GM20000 (cell line): ENCODE measurements around the gene RRP9.

Experiments used
- DNase-seq: peaks from one replicate; pipeline ENCODE4 v3.0.0; 2012; ENCODE audit warnings: low spot score
- TF ChIP-seq, protein P1 (sequence below): IDR thresholded peaks from 2 replicates; pipeline ENCODE4 v1.5.1; 2012; ENCODE audit warnings: mild to moderate bottlenecking, control low read depth; ENCODE audit errors: extremely low read depth, missing control alignments

RRP9 gene

DNA sequence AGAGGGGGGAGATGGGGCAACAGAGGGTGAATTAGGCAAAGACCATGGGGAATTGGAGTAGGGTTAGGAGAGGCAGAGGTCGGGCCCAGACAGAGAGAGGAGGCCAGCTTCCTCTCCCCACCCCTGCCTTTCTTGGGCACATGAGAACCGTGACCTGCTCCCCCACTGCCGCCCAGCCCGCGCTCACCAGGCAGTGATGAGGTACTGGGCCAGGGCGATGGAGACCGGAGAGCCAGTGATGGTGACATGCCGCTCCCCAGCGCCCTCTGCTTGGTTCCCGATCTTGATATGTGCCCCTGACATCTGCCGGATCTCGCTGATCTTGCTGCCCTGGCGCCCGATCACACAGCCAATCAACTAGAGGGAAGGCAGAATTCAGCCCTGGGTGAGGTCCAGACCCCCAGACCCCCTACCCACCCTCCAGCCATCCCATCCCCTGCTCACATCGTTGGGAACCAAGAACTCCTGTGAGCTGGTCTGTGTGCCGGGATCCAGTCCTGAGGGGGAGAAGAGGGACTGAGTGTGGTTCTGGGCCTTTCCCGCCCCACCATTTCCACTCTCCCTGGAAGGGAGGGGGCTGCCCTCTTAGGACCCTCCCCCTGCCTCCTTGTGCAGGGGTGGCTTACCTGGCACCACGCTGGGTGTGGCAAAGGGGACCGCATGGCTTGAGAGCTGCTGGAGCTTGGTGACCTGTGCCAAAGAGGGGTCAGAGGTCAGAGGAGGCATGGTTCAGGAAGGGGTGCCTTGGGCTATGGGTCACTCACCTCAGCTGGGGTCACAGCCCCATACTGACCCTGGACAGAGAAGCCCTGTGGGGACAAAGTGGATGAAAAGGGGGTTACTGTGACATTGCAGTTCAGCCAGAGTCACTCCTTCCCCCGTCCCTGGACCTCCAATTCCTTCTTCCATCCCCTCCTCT lies 17.2 kb upstream of the RRP9 start:
- TF ChIP-seq, protein P1, sequence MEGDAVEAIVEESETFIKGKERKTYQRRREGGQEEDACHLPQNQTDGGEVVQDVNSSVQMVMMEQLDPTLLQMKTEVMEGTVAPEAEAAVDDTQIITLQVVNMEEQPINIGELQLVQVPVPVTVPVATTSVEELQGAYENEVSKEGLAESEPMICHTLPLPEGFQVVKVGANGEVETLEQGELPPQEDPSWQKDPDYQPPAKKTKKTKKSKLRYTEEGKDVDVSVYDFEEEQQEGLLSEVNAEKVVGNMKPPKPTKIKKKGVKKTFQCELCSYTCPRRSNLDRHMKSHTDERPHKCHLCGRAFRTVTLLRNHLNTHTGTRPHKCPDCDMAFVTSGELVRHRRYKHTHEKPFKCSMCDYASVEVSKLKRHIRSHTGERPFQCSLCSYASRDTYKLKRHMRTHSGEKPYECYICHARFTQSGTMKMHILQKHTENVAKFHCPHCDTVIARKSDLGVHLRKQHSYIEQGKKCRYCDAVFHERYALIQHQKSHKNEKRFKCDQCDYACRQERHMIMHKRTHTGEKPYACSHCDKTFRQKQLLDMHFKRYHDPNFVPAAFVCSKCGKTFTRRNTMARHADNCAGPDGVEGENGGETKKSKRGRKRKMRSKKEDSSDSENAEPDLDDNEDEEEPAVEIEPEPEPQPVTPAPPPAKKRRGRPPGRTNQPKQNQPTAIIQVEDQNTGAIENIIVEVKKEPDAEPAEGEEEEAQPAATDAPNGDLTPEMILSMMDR = no peak
- DNase-seq = no peak

DNA sequence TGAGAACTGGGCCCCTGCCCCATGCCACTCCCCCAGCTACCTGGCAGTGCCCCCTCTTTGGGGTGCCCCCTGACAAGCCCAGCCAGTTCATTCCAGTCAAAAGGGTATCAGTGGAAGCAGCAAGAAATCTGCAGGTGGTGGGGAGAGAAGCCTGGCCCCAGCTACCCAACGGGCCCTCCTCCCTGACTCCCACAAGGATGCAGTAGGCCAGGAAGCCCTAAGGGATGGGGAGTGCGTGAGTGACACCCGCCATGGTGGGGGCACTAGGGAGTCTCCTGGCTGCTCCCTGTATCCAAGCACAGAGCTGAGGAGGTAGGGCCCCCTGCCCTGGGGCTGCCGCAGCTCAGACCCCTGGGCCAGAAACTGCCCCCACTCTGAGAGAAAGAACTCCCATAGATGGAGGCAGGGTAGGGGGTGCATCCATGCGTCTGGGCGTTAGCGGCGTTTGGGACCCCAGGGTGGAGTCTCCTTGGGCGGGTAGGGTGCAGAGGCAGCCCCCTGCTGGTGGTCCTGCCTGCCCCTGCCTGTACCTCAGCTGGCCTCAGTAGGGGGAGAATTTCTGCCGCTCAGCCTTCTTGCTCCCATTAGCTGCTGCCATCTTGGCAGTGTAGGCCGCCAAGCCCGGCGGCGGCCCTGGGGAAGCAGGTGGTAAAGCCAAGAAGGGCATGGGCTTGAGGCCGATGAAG lies 16.0 kb upstream of the RRP9 start:
- TF ChIP-seq, protein P1 = no peak
- no peak for DNase-seq

DNA sequence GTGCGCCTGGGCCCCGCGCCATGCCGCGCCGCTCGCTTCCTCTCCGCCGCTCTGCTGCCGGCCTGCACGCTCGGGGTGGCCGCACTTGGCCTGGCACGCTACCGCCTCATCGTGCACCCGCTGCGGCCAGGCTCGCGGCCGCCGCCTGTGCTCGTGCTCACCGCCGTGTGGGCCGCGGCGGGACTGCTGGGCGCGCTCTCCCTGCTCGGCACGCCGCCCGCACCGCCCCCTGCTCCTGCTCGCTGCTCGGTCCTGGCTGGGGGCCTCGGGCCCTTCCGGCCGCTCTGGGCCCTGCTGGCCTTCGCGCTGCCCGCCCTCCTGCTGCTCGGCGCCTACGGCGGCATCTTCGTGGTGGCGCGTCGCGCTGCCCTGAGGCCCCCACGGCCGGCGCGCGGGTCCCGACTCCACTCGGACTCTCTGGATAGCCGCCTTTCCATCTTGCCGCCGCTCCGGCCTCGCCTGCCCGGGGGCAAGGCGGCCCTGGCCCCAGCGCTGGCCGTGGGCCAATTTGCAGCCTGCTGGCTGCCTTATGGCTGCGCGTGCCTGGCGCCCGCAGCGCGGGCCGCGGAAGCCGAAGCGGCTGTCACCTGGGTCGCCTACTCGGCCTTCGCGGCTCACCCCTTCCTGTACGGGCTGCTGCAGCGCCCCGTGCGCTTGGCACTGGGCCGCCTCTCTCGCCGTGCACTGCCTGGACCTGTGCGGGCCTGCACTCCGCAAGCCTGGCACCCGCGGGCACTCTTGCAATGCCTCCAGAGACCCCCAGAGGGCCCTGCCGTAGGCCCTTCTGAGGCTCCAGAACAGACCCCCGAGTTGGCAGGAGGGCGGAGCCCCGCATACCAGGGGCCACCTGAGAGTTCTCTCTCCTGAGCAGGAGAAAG lies 14.4 kb upstream of the RRP9 start:
- TF ChIP-seq, protein P1 = no peak
- peak; percentile 72 for DNase-seq

DNA sequence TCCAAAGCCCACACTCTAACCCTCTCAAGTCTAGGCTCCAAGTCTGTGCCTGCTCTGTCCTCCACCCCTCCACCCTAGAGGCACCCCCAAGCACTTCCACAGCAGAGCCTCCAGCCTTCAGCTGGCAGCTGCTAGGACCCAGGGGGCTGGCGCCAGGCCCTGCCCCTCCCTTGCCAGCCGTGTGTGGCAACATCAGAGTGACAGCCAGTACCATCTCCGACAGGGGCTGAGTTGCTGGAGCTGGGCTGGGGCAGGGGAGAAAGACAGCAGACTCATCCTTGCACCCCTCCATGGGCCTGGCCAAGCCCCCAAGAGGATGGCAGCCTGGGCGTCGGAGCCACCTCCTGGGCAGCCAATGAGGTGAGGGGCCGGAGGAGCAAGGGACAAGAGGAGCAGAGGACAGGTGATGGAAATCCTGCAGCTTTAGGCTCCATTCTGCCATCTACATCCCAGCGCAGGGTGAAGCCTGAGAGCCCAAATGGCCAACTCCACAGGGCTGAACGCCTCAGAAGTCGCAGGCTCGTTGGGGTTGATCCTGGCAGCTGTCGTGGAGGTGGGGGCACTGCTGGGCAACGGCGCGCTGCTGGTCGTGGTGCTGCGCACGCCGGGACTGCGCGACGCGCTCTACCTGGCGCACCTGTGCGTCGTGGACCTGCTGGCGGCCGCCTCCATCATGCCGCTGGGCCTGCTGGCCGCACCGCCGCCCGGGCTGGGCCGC lies 13.6 kb upstream of the RRP9 start, which contains the start of gene GPR62:
TSS of gene GPR62 (plus strand) at position 207 of the 718 bp plus-strand sequence. CDS start at position 479, 272 bp downstream.
- DNase-seq = no peak
- TF ChIP-seq, protein P1 = no peak

DNA sequence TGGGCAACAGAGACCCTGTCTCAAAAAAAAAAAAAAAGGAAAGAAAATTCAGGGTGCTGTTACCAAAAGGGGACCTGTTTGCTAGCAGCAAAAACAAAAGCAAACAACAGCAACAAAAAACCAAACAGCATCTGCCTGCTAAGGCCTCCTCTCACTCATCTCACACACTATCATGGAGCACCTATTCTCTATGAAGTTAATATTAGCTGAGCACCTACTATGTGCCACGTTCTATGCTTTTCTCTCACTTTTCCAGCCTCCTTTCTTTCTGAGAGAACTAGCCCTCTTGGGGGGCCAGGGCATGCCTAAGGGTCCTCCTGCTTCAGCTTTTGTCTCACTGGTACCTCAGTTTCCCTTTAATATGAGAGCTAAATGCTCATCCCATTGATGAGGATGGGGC lies 13.0 kb upstream of the RRP9 start:
- TF ChIP-seq, protein P1 = no peak
- no peak for DNase-seq

DNA sequence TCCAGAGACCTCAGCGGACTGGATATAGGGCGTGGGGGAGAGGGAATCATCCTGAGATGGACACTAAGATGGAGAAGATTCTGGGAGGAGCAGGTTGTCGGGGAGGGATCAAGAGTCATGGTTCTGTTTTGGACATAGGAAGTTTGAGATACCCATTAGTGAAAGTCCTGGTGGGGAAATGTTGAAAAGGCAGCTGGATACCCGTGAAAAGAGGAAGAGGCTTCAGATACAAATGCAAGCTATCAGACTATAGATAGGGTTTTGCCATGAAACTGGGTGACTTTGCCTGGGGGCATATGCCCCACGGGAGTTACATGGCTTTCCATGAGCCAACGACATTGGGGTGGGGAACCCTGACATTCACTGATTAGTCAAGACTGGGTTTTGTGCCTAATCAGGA lies 12.4 kb upstream of the RRP9 start:
- DNase-seq = no peak
- TF ChIP-seq, protein P1 = no peak
